Osteoblast (primary cell): Measurements from ENCODE around the gene FAM13A. TPM values are rescaled to one million over a fixed set of nuclear protein-coding genes. Genes with fewer than 3 reads are reported as not detected.

Source experiments
- DNase-seq: peaks from one replicate; pipeline ENCODE4 v3.0.0; 2011; ENCODE audit warnings: low spot score, mixed read lengths; ENCODE audit not compliant: insufficient read length; ENCODE audit errors: missing footprints
- H2AFZ ChIP-seq: 2 replicates; pipeline ENCODE4 v1.6.0; 2011; ENCODE audit warnings: mild to moderate bottlenecking, low read length
- H3K27ac ChIP-seq: 2 replicates; pipeline ENCODE4 v1.5.1; 2011; ENCODE audit warnings: mild to moderate bottlenecking, low read depth, low read length, moderate library complexity
- H3K27me3 ChIP-seq: 2 replicates; pipeline ENCODE4 v1.6.0; 2012; ENCODE audit warnings: mild to moderate bottlenecking, control low read depth, inconsistent platforms, low read length, moderate library complexity; ENCODE audit not compliant: insufficient read depth
- H3K36me3 ChIP-seq: 2 replicates; pipeline ENCODE4 v1.5.1; 2011; ENCODE audit warnings: mild to moderate bottlenecking, low read length, control low read depth, moderate library complexity; ENCODE audit not compliant: insufficient read depth
- H3K4me1 ChIP-seq: 2 replicates; pipeline ENCODE4 v1.5.1; 2011; ENCODE audit warnings: mild to moderate bottlenecking, low read length, control low read depth, moderate library complexity; ENCODE audit not compliant: insufficient read depth
- H3K4me2 ChIP-seq: 2 replicates; pipeline ENCODE4 v1.6.0; 2011; ENCODE audit warnings: mild to moderate bottlenecking, low read length; ENCODE audit not compliant: insufficient read depth
- H3K4me3 ChIP-seq: fragments of 200-600 bp; sonication (generic); 3 replicates; pipeline ENCODE4 v1.5.1; 2012; ENCODE audit warnings: mild to moderate bottlenecking, low read length, inconsistent platforms; ENCODE audit not compliant: insufficient read depth
- H3K79me2 ChIP-seq: 2 replicates; pipeline ENCODE4 v1.6.0; 2012; ENCODE audit warnings: mild to moderate bottlenecking, low read length, control low read depth, inconsistent platforms; ENCODE audit not compliant: insufficient read depth
- H3K9me3 ChIP-seq: 2 replicates; pipeline ENCODE4 v1.5.1; 2011; ENCODE audit warnings: low read depth, low read length, control low read depth
- H4K20me1 ChIP-seq: 2 replicates; pipeline ENCODE4 v1.6.0; 2012; ENCODE audit warnings: mild to moderate bottlenecking, low read length, control low read depth; ENCODE audit not compliant: insufficient read depth
- CTCF ChIP-seq: IDR thresholded peaks from 2 replicates; pipeline ENCODE4 v1.5.1; 2011; ENCODE audit warnings: mild to moderate bottlenecking, low read depth, low read length, moderate library complexity; ENCODE audit errors: extremely low read depth
- total RNA-seq: library from RNA; depleted of rRNA; stranded (reverse); fragments of >200 nt; gene quantifications from 2 replicates; pipeline ENCODE4 v1.2.3, GENCODE V29; 2012

Gene FAM13A
- total RNA-seq, 1 donor: 18.8 TPM

GRCh38 chr4:88752754-88753153 lies 304.2 kb downstream of the FAM13A start:
- Histone ChIP-seq H3K4me3 (no peak overlapping the region), H2AFZ (no peak overlapping the region), H3K27me3 (no peaks in the 10 kb centered on the region), H3K4me1 (peaks cover 17% of the 10 kb centered on the region), H3K36me3 (peaks cover 15% of the 10 kb centered on the region), H3K27ac (no peak overlapping the region), H3K79me2 (no peaks in the 10 kb centered on the region), H3K9me3 (no peaks in the 10 kb centered on the region), H3K4me2 (no peak overlapping the region), H4K20me1 (no peaks in the 10 kb centered on the region)
- DNase-seq: peak; percentile 45
- TF ChIP-seq CTCF: no peak

- no peaks in the 10 kb centered on the region for H4K20me1 ChIP-seq
- no peak overlapping the region for H3K4me2 ChIP-seq
- H3K27ac ChIP-seq: no peak overlapping the region
- peaks cover 20% of the 10 kb centered on the region for H3K36me3 ChIP-seq
- H3K4me1 ChIP-seq: peaks cover 17% of the 10 kb centered on the region
- no peak for DNase-seq
- H3K27me3 ChIP-seq: no peaks in the 10 kb centered on the region
- H3K79me2 ChIP-seq: no peaks in the 10 kb centered on the region
- H3K4me3 ChIP-seq: no peak overlapping the region
- no peak for TF ChIP-seq CTCF
- no peaks in the 10 kb centered on the region for H3K9me3 ChIP-seq
- no peak overlapping the region for H2AFZ ChIP-seq
These were observed 304.9 kb downstream of the FAM13A start for GRCh38 chr4:88752076-88752463.

- no peak overlapping the region for H3K4me3 ChIP-seq
- no peaks in the 10 kb centered on the region for H3K79me2 ChIP-seq
- H3K4me1 ChIP-seq: peaks cover 13% of the 10 kb centered on the region
- no peak overlapping the region for H3K4me2 ChIP-seq
- H4K20me1 ChIP-seq: no peaks in the 10 kb centered on the region
- H3K9me3 ChIP-seq: no peaks in the 10 kb centered on the region
- no peak for TF ChIP-seq CTCF
- H2AFZ ChIP-seq: no peak overlapping the region
- H3K27ac ChIP-seq: no peak overlapping the region
- peaks cover 21% of the 10 kb centered on the region for H3K36me3 ChIP-seq
- H3K27me3 ChIP-seq: no peaks in the 10 kb centered on the region
- DNase-seq: peak; percentile 48
These were observed 305.5 kb downstream of the FAM13A start for GRCh38 chr4:88751258-88752075.

GRCh38 chr4:88750369-88750768 lies 306.6 kb downstream of the FAM13A start:
- Histone ChIP-seq H2AFZ (no peak overlapping the region), H3K36me3 (peaks cover 21% of the 10 kb centered on the region), H3K4me2 (no peak overlapping the region), H3K27ac (no peak overlapping the region), H3K27me3 (no peaks in the 10 kb centered on the region), H3K4me3 (no peak overlapping the region), H4K20me1 (no peaks in the 10 kb centered on the region), H3K4me1 (peaks cover 13% of the 10 kb centered on the region), H3K79me2 (no peaks in the 10 kb centered on the region), H3K9me3 (no peaks in the 10 kb centered on the region)
- no peak for DNase-seq
- no peak for TF ChIP-seq CTCF
